ENCODE data around the gene KPNA6. TPM values are rescaled to one million over a fixed set of nuclear protein-coding genes. Genes with fewer than 3 reads are reported as not detected.

Gene KPNA6
- total RNA-seq, 1 experiment from 2014 or later: 79.9 TPM

DNA sequence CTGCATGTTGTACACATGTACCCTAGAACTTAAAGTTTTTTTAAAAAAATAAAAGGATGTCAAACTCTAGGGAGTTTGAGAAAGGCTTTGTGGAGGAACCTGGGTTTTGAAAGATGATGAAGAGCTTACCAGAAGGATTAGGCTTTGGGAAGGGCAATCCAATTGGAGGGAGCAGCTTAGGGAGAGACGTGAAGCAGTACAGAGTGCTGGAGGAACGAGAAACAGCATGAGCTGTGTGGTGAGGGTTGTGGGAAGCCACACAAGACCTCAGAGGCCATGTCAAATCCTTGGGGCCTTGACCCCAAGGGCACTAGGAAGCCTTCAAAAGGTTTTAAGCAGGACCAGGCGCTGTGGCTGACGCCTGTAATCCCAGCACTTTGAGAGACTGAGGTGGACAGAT lies 8.4 kb upstream of the KPNA6 start:
- POLR2A ChIA-PET: no interaction called here

More for the DNA sequence above, 8.4 kb upstream of the KPNA6 start:
- Histone ChIP-seq H2AFZ (ENCODE audit: low read depth, low read length, poor library complexity, severe bottlenecking) (no peak overlapping the region), H3K4me2 (ENCODE audit: low read length) (no peak overlapping the region), H3K9me2 (ENCODE audit: insufficient read depth) (no peaks in the 10 kb centered on the region), H3K27me3 (ENCODE audit: insufficient read depth, low read length) (no peaks in the 10 kb centered on the region), H3K4me3 (replicated peaks in 1 of 2; ENCODE audit: low read depth in 1 of 2, low read length in 2 of 2) (no peak overlapping the region), H3K9me3 (ENCODE audit: control insufficient read depth in 1 of 2, insufficient read depth in 1 of 2, low read depth in 1 of 2, low read length in 2 of 2) (no peaks in the 10 kb centered on the region), H3K4me1 (ENCODE audit: control insufficient read depth in 1 of 2, insufficient read depth in 2 of 2, low read length in 2 of 2) (peaks cover 18 to 20% of the 10 kb centered on the region in 2 experiments), H3K9ac (ENCODE audit: low read length) (no peak overlapping the region), H3K27ac (ENCODE audit: low read depth, low read length) (no peak overlapping the region), H4K20me1 (ENCODE audit: insufficient read depth) (no peaks in the 10 kb centered on the region), H3K79me2 (ENCODE audit: insufficient read depth, low read length) (no peaks in the 10 kb centered on the region), H3K36me3 (ENCODE audit: control insufficient read depth in 1 of 2, insufficient read depth in 2 of 2, low read length in 2 of 2) (peaks cover 12 to 20% of the 10 kb centered on the region in 2 experiments; a peak in 3 of 4 replicates)
- BruUV-seq (replicated peaks): no TSS peak
- DNase-seq (ENCODE audit: low read depth, low spot score) (no peak), ATAC-seq (no peak)
- intact Hi-C loops (cut with micrococcal nuclease): no loop called here
- ChIA-PET CTCF (no interaction called here), RAD21 (ENCODE audit: low non-redundant PET in 1 of 2, low total read pairs in 2 of 2, uncharacterized antibody in 2 of 2, unreplicated experiment in 2 of 2) (no interaction called here)
- TF ChIP-seq FOSL1 (IDR thresholded peaks at IDR 0.05; ENCODE audit: low read depth) (no peak), EZH2phosphoT487 (IDR thresholded peaks at IDR 0.05; ENCODE audit: borderline replicate concordance) (no peak), SRF (IDR thresholded peaks at IDR 0.05; ENCODE audit: low read depth) (no peak), TCF7L2 (IDR thresholded peaks at IDR 0.05; ENCODE audit: borderline replicate concordance, extremely low read depth, insufficient read depth, insufficient read length) (no peak), JUND (IDR thresholded peaks at IDR 0.05) (no peak), SIN3A (IDR thresholded peaks at IDR 0.05; ENCODE audit: low read depth) (no peak), POLR2AphosphoS5 (IDR thresholded peaks at IDR 0.05; ENCODE audit: low read depth, low read length) (no peak), ZFX (IDR thresholded peaks at IDR 0.05) (no peak), SP1 (IDR thresholded peaks at IDR 0.05; ENCODE audit: low read depth) (no peak), EZH2 (IDR thresholded peaks at IDR 0.05) (no peak)
- TF ChIP-seq, protein P1, sequence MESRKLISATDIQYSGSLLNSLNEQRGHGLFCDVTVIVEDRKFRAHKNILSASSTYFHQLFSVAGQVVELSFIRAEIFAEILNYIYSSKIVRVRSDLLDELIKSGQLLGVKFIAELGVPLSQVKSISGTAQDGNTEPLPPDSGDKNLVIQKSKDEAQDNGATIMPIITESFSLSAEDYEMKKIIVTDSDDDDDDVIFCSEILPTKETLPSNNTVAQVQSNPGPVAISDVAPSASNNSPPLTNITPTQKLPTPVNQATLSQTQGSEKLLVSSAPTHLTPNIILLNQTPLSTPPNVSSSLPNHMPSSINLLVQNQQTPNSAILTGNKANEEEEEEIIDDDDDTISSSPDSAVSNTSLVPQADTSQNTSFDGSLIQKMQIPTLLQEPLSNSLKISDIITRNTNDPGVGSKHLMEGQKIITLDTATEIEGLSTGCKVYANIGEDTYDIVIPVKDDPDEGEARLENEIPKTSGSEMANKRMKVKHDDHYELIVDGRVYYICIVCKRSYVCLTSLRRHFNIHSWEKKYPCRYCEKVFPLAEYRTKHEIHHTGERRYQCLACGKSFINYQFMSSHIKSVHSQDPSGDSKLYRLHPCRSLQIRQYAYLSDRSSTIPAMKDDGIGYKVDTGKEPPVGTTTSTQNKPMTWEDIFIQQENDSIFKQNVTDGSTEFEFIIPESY (IDR thresholded peaks at IDR 0.05; ENCODE audit: extremely low read depth, insufficient replicate concordance, low read length): no peak
- TF ChIP-seq, protein P2, sequence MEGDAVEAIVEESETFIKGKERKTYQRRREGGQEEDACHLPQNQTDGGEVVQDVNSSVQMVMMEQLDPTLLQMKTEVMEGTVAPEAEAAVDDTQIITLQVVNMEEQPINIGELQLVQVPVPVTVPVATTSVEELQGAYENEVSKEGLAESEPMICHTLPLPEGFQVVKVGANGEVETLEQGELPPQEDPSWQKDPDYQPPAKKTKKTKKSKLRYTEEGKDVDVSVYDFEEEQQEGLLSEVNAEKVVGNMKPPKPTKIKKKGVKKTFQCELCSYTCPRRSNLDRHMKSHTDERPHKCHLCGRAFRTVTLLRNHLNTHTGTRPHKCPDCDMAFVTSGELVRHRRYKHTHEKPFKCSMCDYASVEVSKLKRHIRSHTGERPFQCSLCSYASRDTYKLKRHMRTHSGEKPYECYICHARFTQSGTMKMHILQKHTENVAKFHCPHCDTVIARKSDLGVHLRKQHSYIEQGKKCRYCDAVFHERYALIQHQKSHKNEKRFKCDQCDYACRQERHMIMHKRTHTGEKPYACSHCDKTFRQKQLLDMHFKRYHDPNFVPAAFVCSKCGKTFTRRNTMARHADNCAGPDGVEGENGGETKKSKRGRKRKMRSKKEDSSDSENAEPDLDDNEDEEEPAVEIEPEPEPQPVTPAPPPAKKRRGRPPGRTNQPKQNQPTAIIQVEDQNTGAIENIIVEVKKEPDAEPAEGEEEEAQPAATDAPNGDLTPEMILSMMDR (IDR thresholded peaks at IDR 0.05 in 2 of 3, conservative IDR thresholded peaks at IDR 0.05 in 1 of 3; ENCODE audit: borderline replicate concordance in 1 of 3, insufficient read depth in 1 of 3, low read depth in 2 of 3, low read length in 2 of 3): no peak
- TF ChIP-seq, protein P3, sequence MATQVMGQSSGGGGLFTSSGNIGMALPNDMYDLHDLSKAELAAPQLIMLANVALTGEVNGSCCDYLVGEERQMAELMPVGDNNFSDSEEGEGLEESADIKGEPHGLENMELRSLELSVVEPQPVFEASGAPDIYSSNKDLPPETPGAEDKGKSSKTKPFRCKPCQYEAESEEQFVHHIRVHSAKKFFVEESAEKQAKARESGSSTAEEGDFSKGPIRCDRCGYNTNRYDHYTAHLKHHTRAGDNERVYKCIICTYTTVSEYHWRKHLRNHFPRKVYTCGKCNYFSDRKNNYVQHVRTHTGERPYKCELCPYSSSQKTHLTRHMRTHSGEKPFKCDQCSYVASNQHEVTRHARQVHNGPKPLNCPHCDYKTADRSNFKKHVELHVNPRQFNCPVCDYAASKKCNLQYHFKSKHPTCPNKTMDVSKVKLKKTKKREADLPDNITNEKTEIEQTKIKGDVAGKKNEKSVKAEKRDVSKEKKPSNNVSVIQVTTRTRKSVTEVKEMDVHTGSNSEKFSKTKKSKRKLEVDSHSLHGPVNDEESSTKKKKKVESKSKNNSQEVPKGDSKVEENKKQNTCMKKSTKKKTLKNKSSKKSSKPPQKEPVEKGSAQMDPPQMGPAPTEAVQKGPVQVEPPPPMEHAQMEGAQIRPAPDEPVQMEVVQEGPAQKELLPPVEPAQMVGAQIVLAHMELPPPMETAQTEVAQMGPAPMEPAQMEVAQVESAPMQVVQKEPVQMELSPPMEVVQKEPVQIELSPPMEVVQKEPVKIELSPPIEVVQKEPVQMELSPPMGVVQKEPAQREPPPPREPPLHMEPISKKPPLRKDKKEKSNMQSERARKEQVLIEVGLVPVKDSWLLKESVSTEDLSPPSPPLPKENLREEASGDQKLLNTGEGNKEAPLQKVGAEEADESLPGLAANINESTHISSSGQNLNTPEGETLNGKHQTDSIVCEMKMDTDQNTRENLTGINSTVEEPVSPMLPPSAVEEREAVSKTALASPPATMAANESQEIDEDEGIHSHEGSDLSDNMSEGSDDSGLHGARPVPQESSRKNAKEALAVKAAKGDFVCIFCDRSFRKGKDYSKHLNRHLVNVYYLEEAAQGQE (IDR thresholded peaks at IDR 0.05; ENCODE audit: low read depth): no peak
- TF ChIP-seq, protein P4, sequence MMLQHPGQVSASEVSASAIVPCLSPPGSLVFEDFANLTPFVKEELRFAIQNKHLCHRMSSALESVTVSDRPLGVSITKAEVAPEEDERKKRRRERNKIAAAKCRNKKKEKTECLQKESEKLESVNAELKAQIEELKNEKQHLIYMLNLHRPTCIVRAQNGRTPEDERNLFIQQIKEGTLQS (IDR thresholded peaks at IDR 0.05): no peak
